T-helper 2 cell treated with Interferon-gamma antibody and Interleukin-4, amounts not matched to agents 5 μg/mL and 100 μg/mL, for 36 hours (primary cell): ENCODE data around the gene CLDN9.

Source experiments
- DNase-seq: peaks from one replicate; pipeline ENCODE4 v3.0.0; 2021; ENCODE audit warnings: low spot score
- H3K27ac Mint-ChIP-seq: one replicate; pipeline ENCODE4 v1.8.0; 2021; ENCODE audit warnings: mild to moderate bottlenecking, mixed read lengths
- H3K27me3 Mint-ChIP-seq: one replicate; pipeline ENCODE4 v1.8.0; 2021; ENCODE audit warnings: low read depth, mixed read lengths
- H3K36me3 Mint-ChIP-seq: one replicate; pipeline ENCODE4 v1.8.0; 2021; ENCODE audit warnings: low read depth, mixed read lengths
- H3K4me1 Mint-ChIP-seq: one replicate; pipeline ENCODE4 v1.8.0; 2021; ENCODE audit warnings: low read depth, mixed read lengths
- H3K4me3 Mint-ChIP-seq: one replicate; pipeline ENCODE4 v1.8.0; 2022; ENCODE audit warnings: mild to moderate bottlenecking, moderate library complexity, mixed read lengths
- H3K9me3 Mint-ChIP-seq: one replicate; pipeline ENCODE4 v1.8.0; 2021; ENCODE audit warnings: mixed read lengths

The CLDN9 gene

DNA sequence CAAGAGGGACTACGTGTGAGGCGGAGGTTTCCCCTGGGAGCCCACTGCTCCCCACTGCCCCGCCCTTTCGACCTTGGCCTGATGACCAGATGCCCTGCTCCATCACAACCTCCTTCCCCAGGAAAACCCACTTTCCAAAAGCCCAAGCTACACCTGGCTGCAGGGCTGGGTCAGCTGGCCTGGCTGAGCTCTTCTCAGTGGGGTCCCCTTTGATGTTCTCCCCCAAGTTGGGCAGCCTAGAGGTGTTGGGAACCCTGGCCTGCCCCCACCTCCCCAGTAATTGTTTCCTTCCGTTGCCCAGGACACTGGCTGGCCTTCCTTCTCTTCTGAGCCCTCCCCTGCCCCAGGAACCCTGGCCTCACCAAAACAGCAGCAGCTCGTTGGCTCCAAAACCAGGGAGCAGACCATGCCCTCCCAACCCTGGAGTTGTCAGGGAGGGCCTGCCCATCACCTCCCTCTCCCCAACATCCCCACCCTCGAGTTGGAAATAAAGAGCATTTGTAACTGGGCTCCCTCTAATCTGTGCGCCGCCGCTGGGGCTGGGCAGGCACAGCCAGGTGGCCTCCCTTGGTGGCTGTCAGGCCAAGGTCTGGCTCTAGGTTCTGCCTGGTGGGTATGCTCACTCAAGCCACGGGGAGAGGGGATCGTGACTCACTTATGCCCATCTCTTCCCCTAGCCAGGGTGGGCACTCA lies 1.4 kb downstream of the CLDN9 start:
- no peaks in the 10 kb centered on the region for H3K9me3 Mint-ChIP-seq
- H3K36me3 Mint-ChIP-seq = no peaks in the 10 kb centered on the region
- peaks cover 15% of the 10 kb centered on the region for H3K27me3 Mint-ChIP-seq
- H3K4me3 Mint-ChIP-seq = no peak overlapping the region
- H3K27ac Mint-ChIP-seq = no peak overlapping the region
- no peak for DNase-seq
- H3K4me1 Mint-ChIP-seq = peaks cover 5% of the 10 kb centered on the region

DNA sequence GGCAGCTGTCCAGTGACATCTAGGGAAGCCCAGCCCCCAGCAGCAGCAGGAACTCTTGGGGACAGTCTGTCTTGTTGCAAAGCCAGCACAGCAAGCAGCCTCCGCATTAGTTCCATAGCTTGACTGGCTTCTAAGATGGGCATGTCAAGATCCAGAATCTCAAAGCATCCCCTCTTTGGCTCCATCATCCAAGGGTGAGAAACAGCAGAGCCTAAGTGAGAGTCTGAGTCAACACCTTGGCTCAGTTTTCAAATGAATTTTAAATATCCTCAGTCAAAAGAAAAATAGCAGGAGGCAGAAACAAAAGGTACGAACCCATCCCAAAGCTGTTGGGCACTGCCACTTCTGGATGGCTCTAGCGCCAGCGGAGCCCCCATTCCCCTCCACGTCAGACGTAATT lies 2.2 kb downstream of the CLDN9 start:
- Mint-ChIP-seq H3K4me3 (no peak overlapping the region), H3K36me3 (no peaks in the 10 kb centered on the region), H3K27me3 (peaks cover 17% of the 10 kb centered on the region), H3K9me3 (no peaks in the 10 kb centered on the region), H3K27ac (no peak overlapping the region), H3K4me1 (peaks cover 7% of the 10 kb centered on the region)
- DNase-seq = no peak

DNA sequence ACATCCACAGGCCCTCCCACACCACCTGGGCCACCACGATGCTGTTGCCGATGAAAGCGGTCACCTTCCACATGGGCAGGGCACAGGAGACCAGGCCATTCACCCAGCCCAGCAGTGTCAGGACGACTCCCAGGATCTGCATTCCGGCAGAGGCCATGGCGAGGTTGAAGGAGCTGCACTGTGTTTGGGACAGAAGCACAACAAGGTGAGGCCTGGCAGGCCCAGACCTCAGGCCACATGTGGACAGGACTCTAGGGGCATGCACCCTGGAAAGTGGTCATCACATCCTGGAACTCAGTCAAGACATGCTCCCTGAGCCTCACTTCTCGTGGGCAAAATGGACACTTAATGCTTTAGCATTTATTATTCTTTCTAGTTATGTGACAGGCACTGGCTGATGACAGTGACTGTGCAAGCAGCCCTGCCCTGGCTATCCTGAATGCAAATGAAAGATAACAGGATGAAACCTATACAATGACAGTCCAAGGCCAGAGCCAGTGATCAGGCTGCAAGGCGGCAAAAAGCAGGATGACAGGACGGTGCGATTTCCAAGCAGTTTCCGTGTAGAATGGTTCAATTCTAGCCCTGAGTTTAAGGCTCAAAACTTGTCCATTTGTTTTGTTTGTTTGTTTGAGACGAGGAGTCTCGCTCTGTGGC lies 3.3 kb downstream of the CLDN9 start:
- Mint-ChIP-seq H3K27me3 (peaks cover 18% of the 10 kb centered on the region), H3K4me1 (peaks cover 11% of the 10 kb centered on the region), H3K36me3 (no peaks in the 10 kb centered on the region), H3K9me3 (no peaks in the 10 kb centered on the region), H3K4me3 (no peak overlapping the region), H3K27ac (no peak overlapping the region)
- DNase-seq = no peak

DNA sequence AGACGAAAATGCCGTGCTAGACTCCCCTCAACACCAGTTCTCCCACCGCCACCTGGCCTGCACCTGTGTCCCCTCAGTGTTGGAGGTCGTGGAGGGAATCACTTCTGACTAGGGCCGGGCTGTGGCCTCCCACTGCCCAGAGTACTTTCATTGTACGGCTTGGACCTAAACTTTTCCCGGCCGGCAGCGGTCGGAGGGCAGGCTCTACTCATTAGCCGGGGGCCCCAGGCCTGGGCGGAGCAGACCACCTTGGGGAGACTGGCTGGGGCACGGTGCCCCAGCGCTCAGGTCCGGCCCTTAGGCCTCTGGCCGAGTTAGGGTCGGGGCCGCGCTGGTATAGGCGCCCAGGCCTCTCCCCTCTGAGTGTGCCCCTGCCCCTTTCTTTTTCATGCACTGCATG lies 4.6 kb downstream of the CLDN9 start:
- Mint-ChIP-seq H3K9me3 (no peaks in the 10 kb centered on the region), H3K27me3 (peaks cover 18% of the 10 kb centered on the region), H3K4me1 (peaks cover 21% of the 10 kb centered on the region), H3K4me3 (no peak overlapping the region), H3K27ac (no peak overlapping the region), H3K36me3 (peaks cover 3% of the 10 kb centered on the region)
- DNase-seq = no peak

DNA sequence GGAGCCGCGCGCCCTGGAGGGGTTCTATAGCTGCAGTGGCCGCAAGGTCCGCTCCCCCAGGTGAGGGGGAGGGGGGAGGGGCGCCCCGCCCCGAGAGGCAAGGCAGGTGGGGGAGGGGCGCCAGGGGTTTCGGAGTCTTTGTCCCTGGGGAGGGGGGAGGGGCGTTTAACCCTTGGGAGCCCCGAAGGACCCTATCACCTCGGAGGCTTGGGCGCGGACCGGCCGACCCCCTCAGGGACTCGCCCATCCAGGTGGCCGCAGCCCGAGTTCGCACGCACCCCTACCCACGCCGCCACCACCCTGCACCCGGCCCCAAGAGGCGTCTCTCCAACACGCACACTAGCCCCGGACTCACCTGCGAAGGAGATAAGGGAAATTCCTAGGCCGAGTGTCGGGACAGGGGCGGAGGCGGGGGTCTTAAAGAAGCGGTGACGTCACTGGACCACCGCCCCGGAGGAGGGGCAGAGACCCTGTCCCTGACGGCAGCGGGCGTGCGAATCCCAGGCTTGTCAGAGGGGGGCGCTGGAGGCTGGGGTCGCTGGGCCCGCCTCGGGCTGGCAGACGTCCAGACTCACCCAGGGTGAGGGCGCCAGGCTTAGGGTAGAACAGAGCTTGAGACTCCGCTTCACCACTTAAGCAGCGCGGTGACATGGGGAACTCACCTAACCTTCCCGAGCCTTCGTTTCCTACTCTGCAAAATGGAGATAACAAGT lies 5.2 kb downstream of the CLDN9 start, which contains the start of gene CLDN6:
Gene CLDN6, minus strand, starts transcription at position 390 of the 713 bp plus-strand sequence. CDS start 2,162 bp downstream, outside the sequence.
- H3K27ac Mint-ChIP-seq = no peak within 1 kb of the TSS
- peaks cover 27% of the 10 kb centered on the region for H3K4me1 Mint-ChIP-seq
- H3K36me3 Mint-ChIP-seq = peaks cover 3% of the 10 kb centered on the region
- DNase-seq = no peak
- H3K27me3 Mint-ChIP-seq = peaks cover 15% of the 10 kb centered on the region
- H3K4me3 Mint-ChIP-seq = peak within 1 kb of the TSS; percentile 15
- no peaks in the 10 kb centered on the region for H3K9me3 Mint-ChIP-seq

DNA sequence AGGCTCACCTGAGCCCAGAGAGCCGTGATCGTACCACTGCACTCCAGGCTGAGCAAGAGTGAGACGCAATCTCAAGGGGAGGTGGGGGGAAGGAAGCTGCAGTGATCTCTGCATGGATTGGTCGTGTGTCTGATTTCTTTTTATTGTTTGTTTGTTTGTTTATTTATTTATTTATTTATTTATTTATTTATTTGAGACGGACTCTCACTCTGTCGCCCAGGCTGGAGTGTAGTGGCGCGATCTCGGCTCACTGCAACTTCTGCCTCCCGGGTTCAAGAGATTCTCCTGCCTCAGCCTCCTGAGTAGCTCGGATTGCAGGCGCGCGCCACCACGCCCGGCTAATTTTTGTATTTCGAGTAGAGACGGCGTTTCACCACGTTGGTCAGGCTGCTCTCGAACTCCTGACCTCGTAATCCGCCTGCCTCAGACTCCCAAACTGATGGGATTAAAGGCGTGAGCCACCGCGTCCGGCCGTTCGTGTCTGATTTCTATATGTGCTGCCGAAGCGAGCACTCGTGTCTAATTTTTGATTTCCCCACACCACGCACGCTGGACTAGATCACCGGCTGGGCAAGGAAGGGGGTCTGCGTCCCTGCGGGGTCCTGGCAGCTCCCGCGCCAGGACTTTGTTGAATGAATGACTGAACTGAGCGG lies 7.0 kb downstream of the CLDN9 start:
- peak overlapping the region; percentile 55 for H3K27ac Mint-ChIP-seq
- H3K4me3 Mint-ChIP-seq = peak overlapping the region; percentile 89
- DNase-seq = no peak
- H3K4me1 Mint-ChIP-seq = peaks cover 36% of the 10 kb centered on the region
- no peaks in the 10 kb centered on the region for H3K9me3 Mint-ChIP-seq
- H3K36me3 Mint-ChIP-seq = peaks cover 6% of the 10 kb centered on the region
- peaks cover 8% of the 10 kb centered on the region for H3K27me3 Mint-ChIP-seq

DNA sequence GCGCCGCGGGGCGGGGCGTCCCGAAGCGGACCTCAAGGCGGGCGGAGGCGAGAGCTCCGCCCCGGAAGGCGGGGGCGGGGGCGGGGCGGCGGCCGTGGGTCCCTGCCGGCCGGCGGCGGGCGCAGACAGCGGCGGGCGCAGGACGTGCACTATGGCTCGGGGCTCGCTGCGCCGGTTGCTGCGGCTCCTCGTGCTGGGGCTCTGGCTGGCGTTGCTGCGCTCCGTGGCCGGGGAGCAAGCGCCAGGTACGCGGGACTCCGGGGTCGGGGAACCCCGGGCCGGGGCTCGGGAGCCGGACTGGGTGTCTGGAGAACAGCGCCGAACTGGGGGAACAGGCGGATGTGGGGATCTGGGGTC lies 7.5 kb downstream of the CLDN9 start, which contains the start of gene TNFRSF12A:
Gene TNFRSF12A, plus strand, starts transcription at position 122 of the 357 bp plus-strand sequence. Its CDS starts 30 bp downstream, at position 152.
- Mint-ChIP-seq H3K27ac (peak within 1 kb of the TSS; percentile 71), H3K4me1 (peaks cover 36% of the 10 kb centered on the region), H3K27me3 (peaks cover 8% of the 10 kb centered on the region), H3K4me3 (peak within 1 kb of the TSS; percentile 90), H3K9me3 (no peaks in the 10 kb centered on the region), H3K36me3 (peaks cover 7% of the 10 kb centered on the region)
- DNase-seq = peak; percentile 78

DNA sequence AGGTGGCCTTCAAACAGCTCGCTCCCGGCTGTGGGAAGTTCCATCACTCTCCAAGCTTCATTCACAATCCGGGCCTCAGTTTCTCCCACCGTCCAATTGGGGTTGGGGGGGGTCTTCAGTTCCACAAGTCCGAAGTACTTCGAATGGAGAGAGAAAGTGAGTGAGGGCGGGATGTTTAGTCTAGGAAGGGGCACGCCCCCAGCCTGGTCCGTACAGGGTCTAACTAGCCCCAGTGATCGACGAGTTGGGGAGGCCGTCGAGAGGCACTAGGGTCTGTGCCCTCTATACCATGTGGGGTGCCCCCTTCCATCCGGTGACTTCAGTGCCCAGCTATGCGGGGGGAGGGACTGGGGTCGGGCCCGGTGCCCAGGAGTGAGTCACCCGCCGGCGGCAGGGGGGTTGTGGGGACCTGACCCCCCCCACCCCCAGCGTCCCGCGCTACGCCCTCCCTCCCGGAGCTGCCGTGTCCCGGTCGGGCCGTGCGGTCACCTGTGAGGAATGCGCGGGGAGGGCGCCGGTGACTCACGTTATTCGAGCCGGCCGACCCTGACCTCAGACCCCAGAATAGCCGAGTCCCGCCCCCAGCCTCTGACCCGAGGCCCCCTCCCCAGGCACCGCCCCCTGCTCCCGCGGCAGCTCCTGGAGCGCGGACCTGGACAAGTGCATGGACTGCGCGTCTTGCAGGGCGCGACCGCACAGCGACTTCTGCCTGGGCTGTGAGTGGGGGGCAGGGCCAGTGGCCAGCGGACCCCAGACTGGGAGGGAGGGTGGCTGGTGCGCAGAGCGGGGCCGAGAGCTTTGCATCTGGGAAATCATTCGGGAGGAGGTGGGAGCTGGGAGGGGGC lies 8.1 kb downstream of the CLDN9 start:
- peak; percentile 58 for DNase-seq
- peak overlapping the region; percentile 76 for H3K27ac Mint-ChIP-seq
- H3K4me1 Mint-ChIP-seq = peaks cover 40% of the 10 kb centered on the region
- H3K36me3 Mint-ChIP-seq = peaks cover 9% of the 10 kb centered on the region
- peaks cover 8% of the 10 kb centered on the region for H3K27me3 Mint-ChIP-seq
- H3K9me3 Mint-ChIP-seq = no peaks in the 10 kb centered on the region
- peak overlapping the region; percentile 90 for H3K4me3 Mint-ChIP-seq

DNA sequence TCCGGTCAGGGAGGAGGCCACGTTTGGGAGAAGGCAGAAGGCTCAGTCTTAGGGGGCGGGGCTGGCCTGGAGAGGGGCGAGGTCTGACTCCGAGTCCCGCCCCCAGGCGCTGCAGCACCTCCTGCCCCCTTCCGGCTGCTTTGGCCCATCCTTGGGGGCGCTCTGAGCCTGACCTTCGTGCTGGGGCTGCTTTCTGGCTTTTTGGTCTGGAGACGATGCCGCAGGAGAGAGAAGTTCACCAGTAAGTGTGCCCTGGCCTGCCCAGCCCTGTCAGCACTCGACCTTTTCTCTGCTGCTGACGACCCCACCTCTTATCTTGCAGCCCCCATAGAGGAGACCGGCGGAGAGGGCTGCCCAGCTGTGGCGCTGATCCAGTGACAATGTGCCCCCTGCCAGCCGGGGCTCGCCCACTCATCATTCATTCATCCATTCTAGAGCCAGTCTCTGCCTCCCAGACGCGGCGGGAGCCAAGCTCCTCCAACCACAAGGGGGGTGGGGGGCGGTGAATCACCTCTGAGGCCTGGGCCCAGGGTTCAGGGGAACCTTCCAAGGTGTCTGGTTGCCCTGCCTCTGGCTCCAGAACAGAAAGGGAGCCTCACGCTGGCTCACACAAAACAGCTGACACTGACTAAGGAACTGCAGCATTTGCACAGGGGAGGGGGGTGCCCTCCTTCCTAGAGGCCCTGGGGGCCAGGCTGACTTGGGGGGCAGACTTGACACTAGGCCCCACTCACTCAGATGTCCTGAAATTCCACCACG lies 8.9 kb downstream of the CLDN9 start:
- H3K4me1 Mint-ChIP-seq = peaks cover 40% of the 10 kb centered on the region
- peaks cover 7% of the 10 kb centered on the region for H3K27me3 Mint-ChIP-seq
- peak overlapping the region; percentile 90 for H3K4me3 Mint-ChIP-seq
- H3K27ac Mint-ChIP-seq = peak overlapping the region; percentile 76
- DNase-seq = peak; percentile 72
- H3K36me3 Mint-ChIP-seq = peaks cover 17% of the 10 kb centered on the region
- no peaks in the 10 kb centered on the region for H3K9me3 Mint-ChIP-seq

DNA sequence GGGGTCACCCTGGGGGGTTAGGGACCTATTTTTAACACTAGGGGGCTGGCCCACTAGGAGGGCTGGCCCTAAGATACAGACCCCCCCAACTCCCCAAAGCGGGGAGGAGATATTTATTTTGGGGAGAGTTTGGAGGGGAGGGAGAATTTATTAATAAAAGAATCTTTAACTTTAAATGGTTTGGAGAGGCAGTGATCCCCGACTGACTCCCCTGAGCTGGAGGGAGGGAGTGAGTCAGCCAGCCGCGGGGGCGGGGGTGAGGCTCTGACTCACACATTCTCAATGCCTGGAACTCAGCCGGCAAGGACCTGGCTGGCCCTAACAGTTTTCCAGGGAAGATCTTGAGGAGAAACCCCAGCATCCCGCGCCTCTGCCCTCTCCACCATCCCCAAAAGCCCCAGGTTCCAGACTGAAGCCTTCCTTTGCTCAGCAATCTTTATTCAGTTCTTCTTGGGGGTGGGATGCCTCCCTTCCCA lies 9.5 kb downstream of the CLDN9 start:
- H3K27ac Mint-ChIP-seq = peak overlapping the region; percentile 90
- peaks cover 23% of the 10 kb centered on the region for H3K36me3 Mint-ChIP-seq
- peak; percentile 88 for DNase-seq
- peaks cover 3% of the 10 kb centered on the region for H3K27me3 Mint-ChIP-seq
- H3K4me3 Mint-ChIP-seq = peak overlapping the region; percentile 90
- peaks cover 40% of the 10 kb centered on the region for H3K4me1 Mint-ChIP-seq
- no peaks in the 10 kb centered on the region for H3K9me3 Mint-ChIP-seq

DNA sequence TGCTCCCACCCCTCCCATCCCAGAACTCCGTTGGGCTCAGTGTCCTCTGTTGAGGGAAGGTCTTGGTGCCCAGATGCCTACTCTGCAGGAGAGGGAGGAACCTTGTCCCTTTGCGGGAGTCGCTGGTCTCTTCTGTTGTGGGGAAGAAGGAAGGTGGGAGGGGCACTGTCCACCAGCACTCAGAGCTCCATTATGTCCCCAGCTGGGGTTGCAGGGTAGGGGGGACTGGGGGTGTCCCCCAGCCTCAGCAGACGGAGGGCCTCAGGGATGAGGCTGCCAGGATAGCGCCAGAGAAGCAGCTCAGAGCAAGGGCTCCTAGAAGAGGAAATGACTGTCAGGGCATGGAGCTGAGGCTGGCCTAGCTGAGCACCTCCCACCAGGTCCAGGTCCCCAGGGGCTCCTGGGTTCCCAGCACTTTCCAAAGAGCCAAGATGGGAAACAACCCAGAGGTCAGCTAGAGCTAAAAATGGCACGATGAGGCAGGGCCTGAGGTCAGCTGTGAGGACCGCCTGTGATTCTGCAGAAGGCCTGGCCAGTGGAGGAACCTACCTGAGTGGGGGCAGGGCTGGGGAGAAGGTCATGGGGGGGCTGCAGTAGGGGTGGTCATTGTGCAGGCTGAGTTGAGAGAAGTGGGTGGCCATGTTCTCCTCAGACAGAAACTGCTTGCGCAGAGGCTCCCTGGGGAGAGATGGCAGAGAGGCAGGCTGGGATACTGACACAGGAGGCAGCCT lies 10.1 kb downstream of the CLDN9 start:
- peaks cover 40% of the 10 kb centered on the region for H3K4me1 Mint-ChIP-seq
- H3K4me3 Mint-ChIP-seq = peak overlapping the region; percentile 90
- DNase-seq = no peak
- H3K9me3 Mint-ChIP-seq = no peaks in the 10 kb centered on the region
- H3K36me3 Mint-ChIP-seq = peaks cover 23% of the 10 kb centered on the region
- peak overlapping the region; percentile 90 for H3K27ac Mint-ChIP-seq
- peaks cover 3% of the 10 kb centered on the region for H3K27me3 Mint-ChIP-seq

DNA sequence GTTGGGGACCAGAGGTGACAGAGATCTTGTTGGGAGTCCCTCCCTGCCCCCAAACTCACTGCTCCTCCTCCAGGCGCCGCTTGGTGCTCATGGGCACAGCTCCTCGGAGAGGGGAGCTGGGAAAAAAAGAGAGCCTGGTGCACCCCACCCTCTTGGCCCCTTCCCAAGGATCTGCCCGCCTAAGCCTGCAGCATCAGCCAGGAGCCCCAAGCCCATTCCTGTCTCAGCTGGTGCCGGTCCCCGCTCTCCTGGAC lies 10.6 kb downstream of the CLDN9 start:
- H3K4me3 Mint-ChIP-seq = peak overlapping the region; percentile 90
- H3K4me1 Mint-ChIP-seq = peaks cover 39% of the 10 kb centered on the region
- DNase-seq = no peak
- peak overlapping the region; percentile 90 for H3K27ac Mint-ChIP-seq
- peaks cover 23% of the 10 kb centered on the region for H3K36me3 Mint-ChIP-seq
- no peaks in the 10 kb centered on the region for H3K9me3 Mint-ChIP-seq
- peaks cover 3% of the 10 kb centered on the region for H3K27me3 Mint-ChIP-seq
